HG02623 (cell line): ENCODE data around the gene FMNL2.
A peak's percentile ranks its signal among the peaks of the same experiment; 100 is the strongest.

ENCODE experiments used
- ATAC-seq: cut with Tn5 transposase; IDR thresholded peaks from one replicate; pipeline ENCODE4 v1.9.1; 2021; ENCODE audit warnings: moderate library complexity; ENCODE audit not compliant: unreplicated experiment

The FMNL2 gene

GRCh38 chr2:152337511-152337903, 2.5 kb downstream of the FMNL2 start:
- no peak for ATAC-seq

DNA sequence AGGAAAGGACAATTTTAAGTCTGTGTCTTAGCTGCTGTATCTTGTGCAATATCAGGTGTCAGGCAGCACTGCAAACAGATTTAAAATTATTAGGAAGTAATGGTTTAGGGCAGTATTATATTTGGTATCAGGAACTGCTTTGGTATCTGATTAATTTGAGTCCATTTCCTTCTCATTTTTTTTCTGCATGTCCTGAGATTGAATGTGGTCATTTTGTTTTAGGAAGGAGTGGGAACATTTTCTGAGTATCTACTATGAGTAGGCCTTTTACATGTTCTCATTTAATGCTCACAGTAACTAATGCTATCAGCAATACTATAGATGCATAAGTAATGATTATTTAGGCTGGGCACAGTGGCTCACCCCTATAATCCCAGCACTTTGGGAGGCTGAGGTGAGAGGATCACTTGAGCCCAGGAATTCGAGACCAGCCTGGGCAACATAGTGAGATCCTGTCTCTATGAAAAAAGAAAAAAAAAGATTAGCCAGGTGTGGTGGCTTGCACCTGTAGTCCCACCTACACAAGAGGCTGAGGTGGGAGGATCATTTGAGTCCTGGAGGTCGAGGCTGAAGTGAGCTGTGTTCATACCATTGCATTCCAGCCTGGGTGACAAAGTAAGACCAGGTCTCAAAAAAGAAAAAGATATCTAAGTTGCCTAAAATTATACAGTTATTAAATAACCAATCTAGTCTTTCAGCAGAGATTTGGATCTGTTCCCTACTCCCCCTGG, 4.7 kb downstream of the FMNL2 start:
- ATAC-seq, result no peak

DNA sequence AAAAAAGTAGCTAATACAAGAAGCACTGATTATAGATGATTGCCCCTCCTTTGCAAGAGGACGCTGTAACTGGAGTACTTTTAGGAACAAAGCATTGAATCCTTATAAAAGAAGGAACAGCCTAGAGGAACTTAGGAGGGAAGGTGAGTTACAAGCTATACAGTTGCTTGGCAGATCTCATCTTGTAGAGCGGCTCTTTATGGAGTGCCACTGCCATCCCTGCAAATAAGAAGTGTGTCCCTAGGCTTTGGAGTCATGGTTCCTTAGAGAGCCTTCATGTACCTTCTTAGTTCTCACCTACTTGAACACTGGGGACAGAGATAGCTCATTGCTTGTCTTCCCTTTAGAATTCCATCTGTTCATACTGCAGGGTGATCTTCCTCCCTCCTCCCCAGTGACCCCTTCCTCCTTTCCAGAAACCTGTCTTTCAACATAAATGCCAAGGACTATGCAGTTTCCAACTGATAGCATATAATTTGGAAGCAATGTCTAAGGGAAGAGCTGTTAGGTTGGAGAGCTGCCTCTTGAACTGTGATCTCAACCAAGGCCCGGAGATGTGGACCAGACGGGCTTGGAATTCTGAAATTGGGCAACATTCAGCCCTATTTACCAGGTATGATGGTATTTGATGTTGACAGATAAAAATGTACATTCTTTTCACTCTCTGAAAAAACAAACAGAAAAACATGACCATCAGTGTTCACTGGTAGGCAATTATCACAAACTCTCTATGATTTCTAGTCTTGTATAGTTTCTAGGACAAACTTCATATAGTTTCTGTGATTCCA, 7.5 kb downstream of the FMNL2 start:
- no peak for ATAC-seq

- ATAC-seq, result no peak
Measured at GRCh38 chr2:152343426-152343825, 8.5 kb downstream of the FMNL2 start.

DNA sequence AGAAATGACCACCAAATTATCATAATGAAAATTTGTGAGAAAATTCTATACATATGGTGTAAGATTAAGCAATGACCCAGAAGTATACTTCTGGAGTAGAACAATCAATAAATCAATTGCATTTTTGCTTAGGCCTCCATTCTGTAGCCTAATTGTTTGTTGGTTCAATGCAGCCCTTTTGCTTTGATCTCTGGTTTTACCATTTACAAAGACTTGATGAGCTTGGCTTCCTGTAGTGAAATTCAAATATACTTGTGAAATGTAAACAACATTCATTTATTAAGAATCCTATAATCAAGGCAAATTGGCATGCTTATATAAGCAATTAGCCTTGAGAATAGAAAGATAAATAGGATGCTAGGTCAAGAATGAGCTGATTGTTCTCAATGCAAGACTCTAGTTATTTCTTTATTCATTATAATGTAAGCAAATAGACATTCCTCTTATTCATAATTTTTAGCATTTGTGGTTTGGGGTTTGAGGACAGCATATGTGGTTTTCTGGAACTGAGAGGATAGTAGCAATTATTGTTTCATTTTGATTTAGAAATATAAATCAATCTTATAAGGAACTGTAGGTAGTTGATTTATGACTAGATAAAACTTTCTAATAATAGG, 9.7 kb downstream of the FMNL2 start:
- no peak for ATAC-seq

DNA sequence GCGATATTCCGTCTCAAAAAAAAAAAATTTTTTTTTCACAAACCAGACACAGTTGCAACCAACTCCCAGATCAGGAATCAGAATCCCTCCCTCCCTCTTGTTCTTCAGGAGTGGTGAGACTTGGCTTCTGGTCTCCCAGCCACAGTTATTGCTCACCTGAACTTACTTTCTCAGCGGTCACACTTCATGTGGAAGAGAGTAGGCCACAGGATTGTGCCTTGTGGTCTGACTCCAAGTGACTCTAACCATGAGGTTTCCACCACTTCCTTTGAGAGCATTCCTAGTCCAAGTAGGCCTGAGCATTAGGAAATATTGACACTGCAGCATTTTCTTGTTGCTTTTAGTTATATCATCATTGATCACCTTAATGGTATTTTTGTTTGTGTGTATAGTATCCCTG, 12.1 kb downstream of the FMNL2 start:
- no peak for ATAC-seq

DNA sequence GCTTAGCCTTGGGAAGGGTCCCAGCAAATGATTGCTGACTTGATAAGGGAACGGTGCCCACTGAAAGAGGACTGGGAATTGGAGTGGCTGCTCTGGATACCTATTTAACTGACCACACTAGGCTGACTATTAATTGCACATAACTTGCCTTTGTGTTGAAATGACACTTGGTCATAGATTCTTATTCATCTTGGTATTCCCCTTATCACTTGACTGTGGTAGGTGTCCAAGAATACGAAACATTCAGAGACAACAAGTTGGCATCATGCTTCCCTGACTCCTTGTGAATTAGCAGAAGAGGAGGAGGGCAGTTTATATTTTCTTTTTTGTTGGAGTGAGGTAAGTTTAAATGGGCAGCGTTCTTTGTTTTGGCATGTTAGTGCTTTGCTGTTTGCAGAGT, 13.4 kb downstream of the FMNL2 start:
- ATAC-seq, result no peak

DNA sequence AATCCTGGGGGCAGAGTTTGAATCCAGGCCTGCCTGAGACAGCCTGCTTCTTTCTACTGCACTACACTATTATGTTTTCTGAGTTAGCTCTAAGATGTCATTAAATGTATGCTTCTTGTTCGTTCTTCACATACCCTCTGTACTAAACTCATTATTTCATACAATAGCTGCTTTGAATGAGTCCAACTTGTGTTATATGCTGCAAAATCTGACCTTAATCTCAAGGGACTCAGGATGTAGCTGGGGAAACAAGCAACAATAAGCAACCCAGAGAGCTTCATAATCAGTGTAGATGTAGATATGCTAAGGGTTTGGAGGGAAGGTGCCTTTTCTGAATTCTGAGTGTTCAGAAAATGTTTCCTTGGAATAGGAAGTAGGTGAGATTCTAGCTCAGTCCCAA, 14.4 kb downstream of the FMNL2 start:
- no peak for ATAC-seq

DNA sequence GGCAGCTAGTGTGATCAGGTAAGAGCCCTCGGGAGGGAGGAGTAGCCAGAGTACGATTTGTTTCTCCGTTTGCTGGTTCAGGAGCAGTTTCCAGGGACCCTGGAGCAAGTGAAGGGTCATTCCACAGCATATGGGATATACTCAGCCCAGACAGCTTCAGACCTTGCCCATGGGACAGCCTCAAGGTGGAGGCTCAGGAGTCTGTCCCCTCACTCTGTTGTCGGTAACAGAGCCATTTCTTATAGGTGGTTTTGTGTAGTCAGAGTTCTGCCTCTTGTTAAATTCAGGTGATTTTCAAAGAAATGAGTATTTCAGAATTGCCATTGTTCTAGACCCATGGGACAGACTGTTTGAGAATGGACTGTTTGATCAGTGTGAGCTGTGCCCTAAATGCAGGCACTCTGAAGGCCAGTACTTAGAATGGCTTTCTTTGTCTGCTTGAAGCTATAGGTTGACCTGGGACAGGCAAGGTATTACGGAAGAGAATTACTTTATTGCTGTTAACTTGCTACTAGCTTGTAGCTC, 15.2 kb downstream of the FMNL2 start:
- no peak for ATAC-seq

DNA sequence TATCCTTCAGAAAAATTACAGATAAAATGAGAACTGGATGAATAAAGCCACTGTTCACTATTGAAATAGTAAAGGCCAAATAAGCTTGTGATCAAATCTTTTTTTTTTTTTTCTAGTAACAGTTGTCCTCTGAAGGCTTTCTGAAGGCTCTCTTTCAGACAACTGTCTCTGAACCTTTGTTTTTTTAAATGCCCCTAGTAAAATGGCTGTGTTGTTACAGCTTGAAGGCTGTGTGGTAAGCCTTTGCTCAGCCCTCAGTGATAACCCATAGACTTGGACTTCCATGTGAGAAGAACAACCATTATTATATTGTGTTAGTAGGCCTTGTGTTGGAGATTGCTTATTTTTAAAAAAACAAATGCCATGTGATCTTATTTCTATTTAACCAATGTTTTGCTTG, 17.6 kb downstream of the FMNL2 start:
- no peak for ATAC-seq

GRCh38 chr2:152353364-152353763, 18.4 kb downstream of the FMNL2 start:
- ATAC-seq, result no peak

GRCh38 chr2:152354069-152354755, 19.2 kb downstream of the FMNL2 start:
- ATAC-seq, result no peak

DNA sequence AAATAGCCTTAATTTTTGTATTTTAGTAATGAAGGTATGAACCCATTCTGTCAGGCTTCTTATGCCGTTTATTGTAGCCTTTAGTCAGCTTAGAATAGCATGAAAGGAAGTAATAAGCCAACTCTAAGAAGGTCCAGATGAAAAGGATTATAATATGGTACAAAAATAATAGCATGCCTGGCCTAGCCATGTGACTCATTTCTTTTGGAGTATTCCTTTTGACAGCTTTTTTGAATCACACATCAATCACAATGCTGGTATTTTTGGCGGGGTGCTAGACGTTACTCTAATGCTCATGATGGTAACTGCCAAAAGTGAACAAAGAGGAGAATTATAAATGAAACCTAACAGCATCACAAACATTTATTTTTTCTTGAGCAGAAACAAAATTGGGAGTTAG, 19.9 kb downstream of the FMNL2 start:
- no peak for ATAC-seq

GRCh38 chr2:152355409-152355831, 20.4 kb downstream of the FMNL2 start:
- no peak for ATAC-seq

DNA sequence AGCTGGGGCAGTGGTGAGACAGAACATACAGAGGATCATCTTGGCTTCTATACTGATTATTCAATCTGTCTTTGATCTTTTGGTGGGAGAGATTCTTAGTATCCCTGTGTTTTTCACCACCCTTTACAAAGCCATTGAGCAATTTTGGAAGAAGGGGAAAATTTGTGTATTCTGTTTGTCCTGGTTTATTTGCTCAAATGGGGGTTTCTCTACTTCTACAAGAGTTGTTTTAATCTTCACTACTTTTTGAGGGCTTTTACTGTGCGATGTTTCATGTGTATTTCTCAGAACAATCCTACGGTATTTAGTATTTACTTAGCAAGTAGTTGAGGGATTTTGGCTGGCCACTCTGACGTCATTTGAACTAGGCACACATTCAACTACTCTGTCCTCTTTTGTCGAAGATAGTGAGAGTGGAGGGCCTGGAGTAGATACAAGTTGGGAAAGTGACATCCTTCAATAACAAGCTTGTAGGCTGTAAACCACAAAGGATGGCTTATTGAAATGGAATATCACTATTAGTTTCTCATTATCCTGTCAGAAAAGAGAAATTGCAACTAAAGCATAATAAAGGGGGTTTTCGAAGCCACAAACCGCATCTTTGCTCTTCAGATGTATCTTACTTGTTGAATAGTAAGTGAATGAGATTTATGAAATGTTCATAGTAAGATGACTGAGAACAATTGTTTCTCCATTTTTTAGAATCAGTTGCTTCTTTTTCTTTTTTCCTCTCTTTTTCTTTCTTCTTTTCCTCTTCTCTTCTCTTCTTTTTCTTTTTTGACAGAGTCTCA, 24.8 kb downstream of the FMNL2 start:
- ATAC-seq, result no peak

DNA sequence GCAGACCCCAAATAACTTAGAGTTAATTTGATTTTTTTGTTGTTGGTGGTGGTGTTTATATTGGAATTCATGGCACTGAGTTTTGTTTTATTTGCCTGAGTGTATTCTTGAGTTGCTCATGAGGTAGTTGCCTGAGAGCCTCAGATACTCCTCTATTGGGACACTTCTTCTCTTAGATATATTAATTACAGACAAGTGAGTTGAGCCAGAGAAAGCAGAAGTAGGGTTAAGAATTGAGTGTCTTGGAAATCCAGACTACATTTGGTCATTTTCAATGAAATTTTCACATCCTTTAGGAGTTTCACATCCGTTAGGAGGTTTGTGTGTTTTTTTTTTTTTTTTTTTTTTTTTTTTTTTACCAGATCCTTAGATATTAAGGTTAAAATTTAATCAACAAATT, 29.0 kb downstream of the FMNL2 start:
- ATAC-seq, result no peak

DNA sequence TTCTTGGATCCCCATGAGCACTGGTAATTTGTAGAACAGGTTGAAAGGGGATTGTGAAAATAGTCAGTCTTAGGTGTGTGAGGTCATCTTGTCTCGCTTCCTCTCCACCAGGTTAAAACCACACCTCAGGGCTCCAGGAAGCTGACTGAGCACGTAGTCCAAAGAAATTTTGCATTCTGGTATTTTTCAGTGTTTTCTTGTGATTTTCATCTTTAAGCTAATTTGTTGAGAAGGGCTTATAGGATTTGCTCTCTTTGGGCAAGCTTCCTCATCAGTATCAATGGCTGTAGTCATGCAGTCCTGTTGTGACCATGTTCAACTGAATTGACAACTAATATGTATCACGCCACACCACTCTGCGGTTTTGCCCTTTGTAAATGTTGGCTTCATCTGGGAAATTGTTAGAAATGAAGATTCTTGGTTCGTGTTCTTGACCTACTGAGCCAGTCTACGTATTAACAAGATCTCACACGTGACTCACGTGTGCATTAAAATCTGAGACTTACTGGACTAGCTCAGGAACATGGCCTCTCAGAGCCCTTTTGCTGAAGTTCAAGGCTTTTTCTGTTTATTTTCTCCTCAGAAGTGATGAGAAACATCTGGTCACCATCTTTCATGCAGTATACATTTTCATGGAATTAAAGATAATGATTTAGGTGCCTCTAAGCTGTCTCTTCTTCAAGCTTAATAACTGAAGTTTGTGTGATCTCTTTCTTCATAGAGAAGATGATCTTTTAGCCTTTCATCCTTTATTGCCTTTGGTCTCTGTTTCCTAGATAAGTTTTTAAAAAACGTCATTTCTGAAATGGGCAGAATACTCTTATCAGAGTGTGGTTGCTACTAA, 32.8 kb downstream of the FMNL2 start:
- ATAC-seq, result peak; percentile 74

DNA sequence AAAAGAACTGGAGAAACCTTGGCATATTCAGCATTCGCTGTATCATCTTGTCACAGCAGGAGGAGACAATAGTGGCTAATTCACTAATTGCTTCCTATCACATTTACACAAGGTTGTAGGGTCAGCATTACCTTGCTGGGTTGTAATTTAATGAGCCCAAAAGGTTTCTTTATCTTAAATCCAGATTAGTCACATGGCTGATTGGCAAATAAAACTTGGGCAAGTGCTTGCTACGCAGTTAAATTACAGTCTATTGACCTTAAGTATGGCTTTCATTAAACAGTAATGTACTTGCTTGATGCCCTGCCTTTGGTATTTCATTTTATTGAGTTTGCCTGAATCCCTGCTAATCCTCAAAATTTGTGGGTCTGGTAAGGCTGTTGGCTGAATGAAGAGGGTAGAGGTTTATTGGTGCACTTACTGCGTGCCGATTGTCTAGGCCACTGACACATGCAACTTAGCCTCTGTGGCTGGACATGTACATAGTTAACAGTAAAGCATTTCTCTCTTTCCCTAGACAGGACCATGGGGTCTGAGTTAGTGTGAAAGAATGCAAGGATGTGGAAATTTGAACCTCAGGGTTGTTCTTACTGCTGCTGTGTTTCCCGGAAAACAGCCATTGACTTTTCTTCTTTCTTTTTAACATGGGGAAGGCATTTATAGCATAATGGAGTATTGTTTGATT, 34.3 kb downstream of the FMNL2 start:
- no peak for ATAC-seq

GRCh38 chr2:152370783-152371182, 35.8 kb downstream of the FMNL2 start:
- ATAC-seq, result no peak
